ENCODE measurements around the gene EXOC3.

The EXOC3 gene

DNA sequence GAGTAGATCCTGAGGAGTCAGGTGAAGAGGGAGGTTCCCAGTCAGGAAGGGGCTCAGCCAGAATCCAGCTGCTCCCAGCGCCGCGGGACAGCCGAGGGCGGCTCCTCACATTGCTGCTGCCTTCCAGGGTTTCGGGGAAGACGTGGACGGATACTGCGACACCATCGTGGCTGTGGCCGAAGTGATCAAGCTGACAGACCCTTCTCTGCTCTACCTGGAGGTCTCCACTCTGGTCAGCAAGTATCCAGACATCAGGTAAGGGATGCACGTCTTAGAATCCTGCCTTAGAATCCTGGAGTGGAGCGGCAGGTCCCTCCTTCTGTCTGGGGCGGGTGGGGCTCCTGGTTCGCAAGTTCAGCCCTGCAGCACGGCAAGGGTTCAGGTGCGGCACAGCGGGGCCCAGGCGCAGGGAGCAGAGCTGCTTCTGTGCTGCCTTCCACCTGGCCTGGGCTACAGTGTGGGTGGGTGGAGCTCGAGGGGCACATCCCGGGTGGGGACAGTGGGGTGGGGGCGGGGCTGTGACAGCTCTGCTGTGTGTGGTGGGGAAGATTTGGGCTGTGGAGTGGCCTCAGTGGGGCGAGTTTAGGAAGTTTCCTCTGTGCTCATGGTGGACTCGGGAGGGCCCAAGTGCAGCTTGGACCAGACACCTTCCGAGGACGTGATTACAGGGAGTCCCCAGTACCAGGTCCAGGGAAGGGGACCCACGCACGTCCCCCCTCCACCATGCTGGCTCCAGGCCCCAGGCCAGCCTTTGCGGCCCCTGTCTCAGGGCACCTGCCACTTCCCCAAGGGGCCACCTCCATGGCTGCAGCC, 22.8 kb downstream of the EXOC3 start:
- Histone ChIP-seq H3K36me3 (peaks cover 34 to 82% (median 58%) of the 10 kb centered on the region in 3 donors), H3K27me3 (no peaks in the 10 kb centered on the region), H3K27ac (no peak overlapping the region), H3K4me1 (peaks cover 0 to under 1% (median 0%) of the 10 kb centered on the region in 4 donors), H3K9me3 (no peaks in the 10 kb centered on the region), H3K4me3 (no peak overlapping the region)
- intact Hi-C loops (cut with DNase I; ENCODE audit: low total_unique reads): no loop called here
- peak; percentile 7 to 53 for DNase-seq
- no peak for TF ChIP-seq CTCF (IDR thresholded peaks at IDR 0.05)

GRCh38 chr5:466661-467310, 23.8 kb downstream of the EXOC3 start:
- H3K27me3 ChIP-seq: no peaks in the 10 kb centered on the region
- TF ChIP-seq CTCF (IDR thresholded peaks at IDR 0.05): no peak
- no peak overlapping the region for H3K4me3 ChIP-seq
- peaks cover 0 to 11% (median 5%) of the 10 kb centered on the region in 4 donors for H3K4me1 ChIP-seq
- H3K27ac ChIP-seq: no peak overlapping the region
- H3K36me3 ChIP-seq: peaks cover 34 to 76% (median 56%) of the 10 kb centered on the region in 3 donors
- DNase-seq: peak; percentile 13 to 56
- H3K9me3 ChIP-seq: no peaks in the 10 kb centered on the region
- intact Hi-C loops (cut with DNase I; ENCODE audit: low total_unique reads): no loop called here

GRCh38 chr5:468401-468800, 25.4 kb downstream of the EXOC3 start:
- H3K27ac ChIP-seq: no peak overlapping the region
- H3K9me3 ChIP-seq: no peaks in the 10 kb centered on the region
- peaks cover 0 to 20% (median 13%) of the 10 kb centered on the region in 4 donors for H3K4me1 ChIP-seq
- peak; percentile 6 to 9 for DNase-seq
- no peaks in the 10 kb centered on the region for H3K27me3 ChIP-seq
- H3K36me3 ChIP-seq: peaks cover 18 to 60% (median 40%) of the 10 kb centered on the region in 3 donors
- intact Hi-C loops (cut with DNase I; ENCODE audit: low total_unique reads): no loop called here
- TF ChIP-seq CTCF (IDR thresholded peaks at IDR 0.05): no peak
- no peak overlapping the region for H3K4me3 ChIP-seq

GRCh38 chr5:469752-470483, 26.9 kb downstream of the EXOC3 start:
- H3K4me1 ChIP-seq: peaks cover 0 to 35% (median 21%) of the 10 kb centered on the region in 4 donors
- DNase-seq: peak in 1 of 2 donors; percentile 40
- no peak overlapping the region for H3K4me3 ChIP-seq
- no peaks in the 10 kb centered on the region for H3K9me3 ChIP-seq
- H3K36me3 ChIP-seq: peaks cover 10 to 45% (median 26%) of the 10 kb centered on the region in 3 donors
- TF ChIP-seq CTCF (IDR thresholded peaks at IDR 0.05): no peak
- peaks cover 0 to 2% of the 10 kb centered on the region in 2 donors for H3K27me3 ChIP-seq
- intact Hi-C loops (cut with DNase I; ENCODE audit: low total_unique reads): no loop called here
- no peak overlapping the region for H3K27ac ChIP-seq

- H3K27me3 ChIP-seq: peaks cover 0 to 14% of the 10 kb centered on the region in 2 donors
- H3K9me3 ChIP-seq: no peaks in the 10 kb centered on the region
- H3K27ac ChIP-seq: no peak overlapping the region
- TF ChIP-seq CTCF (IDR thresholded peaks at IDR 0.05): no peak
- intact Hi-C loops (cut with DNase I; ENCODE audit: low total_unique reads): no loop called here
- H3K4me3 ChIP-seq: no peak overlapping the region
- DNase-seq: peak in 1 of 2 donors; percentile 60
- H3K4me1 ChIP-seq: peaks cover 0 to 42% (median 27%) of the 10 kb centered on the region in 4 donors
- peaks cover 2 to 33% (median 17%) of the 10 kb centered on the region in 3 donors for H3K36me3 ChIP-seq
These were observed 28.2 kb downstream of the EXOC3 start for GRCh38 chr5:470961-471749.
